NCI-H187 treated with DMSO at 0.1 percent for 48 hours (cell line): ENCODE data around the gene KRTAP1-5.
"Not testable (repeated sequence)": the region's sequence is repeated elsewhere in the genome, so short reads cannot be mapped to it uniquely, and the experiment has no call there.

ENCODE experiments used
- DNase-seq: peaks from one replicate; lab custom pipeline; 2025; lab: John Stamatoyannopoulos, UW

KRTAP1-5 gene, protein sequence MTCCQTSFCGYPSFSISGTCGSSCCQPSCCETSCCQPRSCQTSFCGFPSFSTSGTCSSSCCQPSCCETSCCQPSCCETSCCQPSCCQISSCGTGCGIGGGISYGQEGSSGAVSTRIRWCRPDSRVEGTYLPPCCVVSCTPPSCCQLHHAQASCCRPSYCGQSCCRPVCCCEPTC

DNA sequence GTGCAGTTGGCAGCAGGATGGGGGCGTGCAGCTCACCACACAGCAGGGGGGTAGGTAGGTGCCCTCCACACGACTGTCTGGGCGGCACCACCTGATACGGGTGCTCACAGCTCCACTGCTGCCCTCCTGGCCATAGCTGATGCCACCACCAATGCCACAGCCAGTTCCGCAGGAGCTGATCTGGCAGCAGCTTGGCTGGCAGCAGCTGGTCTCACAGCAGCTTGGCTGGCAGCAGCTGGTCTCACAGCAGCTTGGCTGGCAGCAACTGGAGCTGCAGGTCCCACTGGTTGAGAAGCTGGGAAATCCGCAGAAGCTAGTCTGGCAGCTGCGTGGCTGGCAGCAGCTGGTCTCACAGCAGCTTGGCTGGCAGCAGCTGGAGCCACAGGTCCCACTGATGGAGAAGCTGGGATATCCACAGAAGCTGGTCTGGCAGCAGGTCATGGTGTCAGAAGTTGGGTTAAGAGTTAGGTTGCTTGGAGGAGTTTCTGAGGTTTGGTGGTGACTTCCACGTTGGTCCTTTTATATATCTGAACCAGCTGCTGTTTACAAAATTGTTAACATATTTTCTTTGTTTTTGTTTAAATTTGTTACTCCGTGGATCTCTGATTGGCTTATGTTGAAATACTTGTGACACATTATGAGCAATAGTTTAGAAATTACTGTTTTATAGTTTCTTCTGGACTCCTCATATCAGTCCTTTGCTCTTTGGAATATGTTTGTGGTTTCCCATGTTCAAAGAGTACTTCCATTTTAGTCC, at the start of gene KRTAP1-5:
Gene KRTAP1-5, minus strand, starts transcription at position 494 of the 757 bp plus-strand sequence. Its CDS starts 53 bp downstream, at position 441.
- DNase-seq: no peak

DNA sequence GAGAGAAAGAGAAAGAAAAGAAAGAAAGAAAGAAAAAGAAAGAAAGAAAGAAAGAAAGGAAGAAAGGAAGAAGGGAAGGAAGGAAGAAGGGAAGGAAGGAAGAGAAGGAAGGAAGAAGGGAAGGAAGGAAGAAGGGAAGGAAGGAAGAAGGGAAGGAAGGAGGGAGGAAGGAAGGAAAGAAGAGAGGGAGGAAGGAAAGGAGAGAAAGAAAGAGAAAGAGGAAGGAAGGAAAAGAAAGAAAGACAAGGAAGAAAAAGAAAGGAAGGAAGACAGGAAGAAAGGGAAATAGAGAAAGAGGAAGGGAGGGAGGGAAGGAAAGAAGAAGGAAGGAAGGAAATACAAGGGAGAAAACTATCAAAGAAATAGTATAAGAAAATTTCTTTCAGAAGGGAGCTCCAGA, 49.8 kb upstream of the KRTAP1-5 start:
- DNase-seq: no peak

DNA sequence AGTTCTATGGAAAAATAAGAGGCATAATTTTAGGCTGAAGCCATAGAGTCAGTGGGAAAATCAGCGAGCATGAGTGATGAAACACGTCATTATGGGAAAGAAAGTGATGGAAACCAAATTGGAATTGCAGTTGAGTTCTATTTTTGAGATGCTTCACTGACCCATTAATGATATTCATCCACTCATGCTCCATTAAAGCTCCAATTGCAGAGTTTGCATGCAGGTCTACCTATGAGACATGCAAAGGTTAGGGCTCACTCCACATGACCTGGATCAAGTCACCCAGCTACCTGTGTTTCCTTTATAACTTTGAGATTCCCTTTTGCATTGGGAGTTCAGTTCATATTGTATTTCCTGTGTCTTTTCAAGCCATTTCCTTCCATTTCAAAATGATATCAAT, 46.7 kb upstream of the KRTAP1-5 start:
- DNase-seq: no peak

DNA sequence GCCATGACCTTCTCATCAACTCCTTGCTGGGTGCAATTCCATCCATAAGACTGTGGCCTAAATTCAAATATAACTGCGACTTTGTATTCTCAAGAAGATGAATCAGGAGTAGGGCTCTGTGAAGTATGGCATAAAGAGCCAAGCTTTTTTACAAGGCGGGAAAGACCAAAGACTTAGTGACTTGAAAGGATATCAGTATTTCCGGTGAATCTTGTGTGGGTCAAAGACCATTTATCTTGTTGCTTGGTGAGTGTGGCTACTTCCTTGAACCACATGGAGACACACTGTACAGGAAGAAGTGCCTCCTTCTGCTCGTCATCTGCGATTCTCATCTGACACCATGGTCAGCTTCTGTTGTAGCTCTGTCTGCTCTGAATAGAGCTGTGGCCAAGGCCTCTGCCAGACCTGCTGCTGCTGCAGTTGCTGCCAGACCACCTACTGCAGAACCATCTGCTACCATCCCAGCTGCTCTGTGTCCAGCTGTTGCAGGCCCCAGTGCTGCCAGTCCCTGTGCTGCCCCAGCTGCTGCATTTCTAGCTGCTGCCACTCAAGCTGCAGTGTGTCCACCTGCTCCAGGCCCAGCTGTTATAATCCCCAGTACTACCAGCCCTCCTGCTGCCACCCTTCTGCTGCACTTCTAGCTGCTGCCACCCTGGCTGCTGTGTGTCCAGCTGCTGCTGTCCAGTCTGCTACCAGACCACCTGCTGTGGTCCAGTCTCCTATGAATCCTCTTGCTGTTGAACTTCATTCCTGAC, 44.8 kb upstream of the KRTAP1-5 start:
- no peak for DNase-seq

DNA sequence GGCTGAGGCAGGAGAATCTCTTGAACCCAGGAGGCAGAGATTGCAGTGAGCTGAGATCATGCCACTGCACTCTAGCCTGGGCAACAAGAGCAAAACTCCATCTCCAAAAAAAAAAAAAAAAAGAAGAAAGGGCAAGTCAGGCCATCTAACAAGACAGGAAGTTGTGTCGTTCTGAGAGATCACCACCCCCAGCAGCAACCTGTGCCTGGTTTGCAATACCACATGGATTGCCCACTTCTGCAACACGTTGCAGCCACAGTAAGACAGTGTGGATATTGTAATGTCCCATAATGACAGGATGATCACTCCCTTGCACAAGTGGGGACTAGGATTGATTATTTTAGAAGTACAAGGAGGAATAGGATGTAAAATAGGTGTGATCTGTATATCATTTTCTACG, 42.0 kb upstream of the KRTAP1-5 start:
- DNase-seq: no peak

DNA sequence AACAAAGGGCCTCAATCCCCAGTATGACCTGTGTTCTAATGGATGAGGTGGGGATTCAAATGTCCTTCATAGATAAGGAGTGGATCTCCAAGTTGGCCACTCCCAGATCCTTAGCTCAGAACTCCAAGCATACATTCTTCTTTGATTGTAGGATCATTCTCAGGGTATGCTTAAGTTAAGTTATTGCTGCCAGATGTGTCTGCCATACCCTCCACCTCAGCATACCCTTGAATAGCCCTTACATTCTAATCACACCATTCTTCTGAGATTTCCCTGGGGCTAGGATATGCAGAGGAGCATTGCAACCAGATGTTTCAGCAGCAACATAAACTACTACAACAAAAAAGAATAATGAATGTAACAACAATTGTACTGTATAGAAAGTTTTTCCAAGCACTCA, 40.3 kb upstream of the KRTAP1-5 start:
- DNase-seq: no peak

DNA sequence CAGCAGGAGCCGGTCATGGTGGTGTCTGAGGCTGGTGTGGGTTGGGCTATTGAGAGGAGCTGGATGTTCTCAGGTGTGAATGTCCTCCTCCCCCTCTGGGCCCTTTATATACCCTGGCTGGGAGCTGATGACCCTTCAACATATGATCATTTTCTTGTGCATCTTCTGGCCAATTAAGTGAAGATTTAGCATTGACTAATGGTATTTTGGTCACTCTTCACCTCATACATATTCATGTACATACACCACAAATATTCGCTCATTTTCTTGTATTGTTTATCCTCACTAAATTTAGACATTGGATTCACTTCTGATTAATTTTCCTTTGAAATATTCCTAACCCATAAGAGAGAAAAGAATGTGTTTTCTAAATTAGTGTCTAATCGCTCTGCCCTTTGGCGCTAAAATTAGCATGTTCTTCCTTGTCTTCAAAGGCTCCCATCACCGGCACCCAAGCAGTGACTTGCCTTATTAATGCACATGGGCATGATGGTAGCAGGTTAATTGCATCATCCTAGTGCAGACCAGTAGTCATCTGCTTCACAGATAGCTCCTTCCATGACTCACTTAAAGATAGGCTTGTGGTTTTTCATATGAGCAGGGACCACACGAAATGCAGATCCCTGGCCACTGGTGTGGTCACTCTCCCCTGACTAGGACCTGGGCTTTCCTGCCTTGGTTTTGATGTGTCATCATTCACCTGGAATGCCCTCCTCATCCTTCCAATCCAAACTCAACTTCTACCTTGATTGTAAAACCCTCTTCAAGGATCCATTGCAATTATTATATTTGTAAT, 39.0 kb upstream of the KRTAP1-5 start, which contains the start of gene KRTAP2-4:
Gene KRTAP2-4, minus strand, starts transcription at position 51 of the 796 bp plus-strand sequence. Its CDS starts 34 bp downstream, at position 17.
- no peak for DNase-seq

DNA sequence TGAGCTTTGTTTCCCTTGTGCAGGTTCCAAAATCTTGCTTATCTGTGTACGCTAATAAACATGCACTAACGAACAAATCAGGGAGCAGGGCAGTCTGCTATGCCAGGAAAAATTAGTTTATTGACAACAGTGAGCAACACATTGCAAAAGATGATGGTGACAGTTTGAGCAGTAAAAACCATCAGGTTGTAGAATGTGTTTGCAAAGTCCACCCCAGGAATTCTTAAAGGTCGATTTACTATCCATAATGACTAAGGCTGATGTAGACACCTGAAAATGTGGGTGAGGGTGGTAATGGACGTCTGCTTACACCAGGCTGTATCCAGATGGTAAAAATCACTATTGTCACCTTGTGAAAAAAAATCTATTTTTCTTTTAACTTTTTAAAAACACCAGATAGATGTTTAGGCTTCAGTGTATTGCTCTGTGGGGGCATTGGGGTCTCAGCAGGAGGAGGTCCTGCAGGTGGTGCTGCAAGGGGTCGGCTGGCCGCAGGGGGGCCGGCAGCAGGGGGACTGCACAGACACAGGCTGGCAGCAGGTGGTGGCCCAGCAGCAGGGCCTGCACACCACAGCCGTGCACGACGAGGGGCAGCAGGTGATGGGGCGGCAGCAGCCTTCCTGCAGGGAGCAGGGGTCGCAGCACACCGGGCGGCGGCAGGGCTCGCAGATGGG, 38.1 kb upstream of the KRTAP1-5 start:
- not testable (repeated sequence) for DNase-seq

DNA sequence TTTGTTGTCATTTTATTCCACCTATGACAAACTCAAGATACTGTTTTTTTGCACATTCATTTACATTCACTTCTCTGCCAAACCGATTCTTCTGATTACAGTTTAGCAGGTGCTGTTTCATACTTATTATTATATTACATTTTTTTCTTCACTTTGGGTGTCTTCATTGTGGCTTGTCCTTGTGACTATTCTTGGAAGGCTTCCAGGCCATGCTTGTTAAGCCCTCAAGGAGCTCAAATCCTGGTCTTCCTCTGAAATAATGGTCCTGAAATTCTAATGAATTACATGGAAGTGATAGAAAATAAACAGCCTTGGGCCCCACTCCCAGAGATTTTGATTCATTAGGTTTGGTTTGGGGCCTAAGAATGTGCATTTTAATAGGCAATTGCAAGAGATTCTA, 37.3 kb upstream of the KRTAP1-5 start:
- DNase-seq: no peak

DNA sequence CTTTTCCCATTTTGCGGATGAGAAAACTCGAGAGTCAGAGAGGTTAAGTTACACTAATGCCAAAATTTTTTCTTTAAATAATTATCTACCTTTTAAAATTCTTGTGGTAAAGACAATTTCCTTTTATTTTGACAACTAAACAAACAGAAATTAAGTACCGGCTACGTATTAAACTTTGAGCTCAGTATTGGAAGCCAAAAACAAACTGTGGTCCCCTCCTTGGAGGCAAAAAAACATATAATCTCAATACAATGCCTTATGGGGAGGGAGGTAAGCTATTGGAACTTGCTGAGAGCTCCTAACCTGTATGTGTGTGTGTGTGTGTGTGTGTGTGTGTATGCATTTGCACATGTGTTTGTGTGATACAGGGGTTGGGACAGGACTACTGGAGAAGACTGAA, 36.4 kb upstream of the KRTAP1-5 start:
- no peak for DNase-seq

DNA sequence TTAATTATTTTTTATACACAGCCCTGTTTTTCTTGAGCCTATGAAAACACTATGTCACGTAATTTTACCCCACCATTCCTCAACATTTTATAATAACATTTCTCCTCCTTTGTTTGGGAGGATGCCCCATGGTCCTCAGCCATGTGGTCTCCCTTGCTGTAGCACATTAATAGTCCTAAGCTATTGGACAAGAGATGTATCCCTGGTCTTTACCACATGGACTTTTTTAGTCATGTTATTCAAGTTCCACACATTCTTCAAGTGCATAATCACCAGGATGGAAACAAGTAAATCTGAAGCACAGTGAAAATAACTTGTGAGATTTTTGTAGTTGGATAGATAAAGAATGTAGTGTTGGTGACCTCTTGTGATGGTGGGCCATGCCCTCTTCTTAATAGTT, 35.0 kb upstream of the KRTAP1-5 start:
- DNase-seq: no peak

DNA sequence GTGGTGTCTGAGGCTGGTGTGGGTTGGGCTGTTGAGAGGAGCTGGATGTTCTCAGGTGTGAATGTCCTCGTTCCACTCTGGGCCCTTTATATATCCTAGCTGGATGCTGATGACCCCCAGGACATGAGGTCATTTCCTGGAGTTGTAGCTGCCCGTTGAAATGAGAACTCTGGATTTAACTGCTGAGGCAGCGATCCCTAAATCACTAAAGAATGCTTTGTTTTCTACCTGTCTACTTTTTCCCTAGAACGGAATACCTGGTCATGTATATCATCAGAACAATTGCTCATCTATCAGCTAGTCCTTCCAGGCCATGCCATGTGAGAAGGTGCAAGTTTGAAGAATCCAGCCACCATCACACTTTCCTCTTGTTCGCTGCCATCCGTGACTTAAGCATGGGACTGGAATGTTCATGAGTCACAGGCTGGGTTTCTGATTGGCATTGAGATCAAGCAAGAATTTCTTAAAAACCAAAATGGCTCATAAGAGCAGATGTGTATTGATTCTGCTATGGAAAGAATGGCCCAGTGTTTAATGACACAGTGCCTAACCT, 33.1 kb upstream of the KRTAP1-5 start, which contains the start of gene KRTAP2-3:
Gene KRTAP2-3, minus strand, starts transcription at position 63 of the 553 bp plus-strand sequence. CDS start 64 bp downstream, outside the sequence.
- DNase-seq: no peak

DNA sequence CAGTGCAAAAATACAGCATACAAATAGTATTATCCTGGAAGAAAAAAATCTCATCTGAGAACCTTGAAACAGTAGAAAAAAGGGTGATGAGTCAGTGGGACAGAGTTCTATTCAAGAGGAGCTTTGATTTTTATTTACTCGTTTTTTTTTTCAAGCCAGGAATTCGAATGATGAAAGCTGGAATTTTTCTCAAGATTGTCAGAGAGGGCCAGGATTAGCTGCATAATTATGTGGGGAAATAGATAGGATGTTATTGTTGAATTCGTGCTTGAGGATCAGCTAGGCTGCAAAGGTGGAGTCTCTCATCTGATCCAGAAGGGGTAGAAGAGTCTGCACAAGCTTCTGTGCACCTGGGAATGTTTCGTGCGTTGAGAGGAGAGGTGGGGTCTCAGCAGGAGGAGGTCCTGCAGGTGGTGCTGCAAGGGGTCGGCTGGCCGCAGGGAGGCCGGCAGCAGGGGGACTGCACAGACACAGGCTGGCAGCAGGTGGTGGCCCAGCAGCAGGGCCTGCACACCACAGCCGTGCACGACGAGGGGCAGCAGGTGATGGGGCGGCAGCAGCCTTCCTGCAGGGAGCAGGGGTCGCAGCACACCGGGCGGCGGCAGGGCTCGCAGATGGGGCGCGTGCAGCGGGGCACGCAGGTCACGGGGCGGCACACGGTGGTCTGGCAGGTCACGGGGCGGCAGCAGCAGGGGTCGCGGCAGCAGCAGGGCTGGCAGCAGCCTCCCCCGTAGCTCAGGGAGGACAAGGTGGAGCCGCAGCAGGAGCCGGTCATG, 32.5 kb upstream of the KRTAP1-5 start:
- DNase-seq: not testable (repeated sequence)

DNA sequence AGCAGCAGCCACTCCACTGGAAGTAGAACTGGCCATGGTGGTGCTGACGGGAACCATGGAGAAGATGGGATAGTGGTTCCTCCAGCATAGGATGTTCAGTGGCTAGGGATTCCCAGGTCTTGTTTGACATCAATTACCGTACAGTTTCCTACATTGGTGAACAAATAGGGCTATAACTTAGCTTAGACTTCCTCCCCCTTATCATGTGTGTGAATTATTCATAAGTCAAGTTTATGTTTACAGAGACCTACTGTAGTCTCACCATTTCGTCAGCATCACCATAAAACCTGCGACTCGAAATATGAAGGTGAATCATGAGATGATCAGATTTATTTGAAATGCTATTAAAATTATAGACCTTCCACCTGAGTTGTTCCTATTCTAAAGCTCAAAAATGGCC, 31.7 kb upstream of the KRTAP1-5 start:
- DNase-seq: no peak

DNA sequence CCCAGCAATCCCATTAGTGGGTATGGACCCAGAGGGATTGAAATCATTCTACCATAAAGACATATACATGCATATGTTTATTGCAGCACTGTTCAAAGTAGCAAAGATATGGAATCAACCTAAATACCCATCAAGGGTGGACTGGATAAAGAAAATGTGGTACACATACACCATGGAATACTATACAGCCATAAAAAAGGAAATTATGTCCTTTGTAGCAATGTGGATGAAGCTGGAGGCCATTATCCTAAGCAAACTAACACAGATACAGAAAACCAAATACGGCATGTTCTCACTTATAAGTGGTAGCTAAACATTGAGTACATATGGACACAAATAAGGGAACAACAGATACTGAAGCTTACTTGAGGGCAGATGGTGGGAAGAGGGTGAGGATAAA, 30.5 kb upstream of the KRTAP1-5 start:
- no peak for DNase-seq

DNA sequence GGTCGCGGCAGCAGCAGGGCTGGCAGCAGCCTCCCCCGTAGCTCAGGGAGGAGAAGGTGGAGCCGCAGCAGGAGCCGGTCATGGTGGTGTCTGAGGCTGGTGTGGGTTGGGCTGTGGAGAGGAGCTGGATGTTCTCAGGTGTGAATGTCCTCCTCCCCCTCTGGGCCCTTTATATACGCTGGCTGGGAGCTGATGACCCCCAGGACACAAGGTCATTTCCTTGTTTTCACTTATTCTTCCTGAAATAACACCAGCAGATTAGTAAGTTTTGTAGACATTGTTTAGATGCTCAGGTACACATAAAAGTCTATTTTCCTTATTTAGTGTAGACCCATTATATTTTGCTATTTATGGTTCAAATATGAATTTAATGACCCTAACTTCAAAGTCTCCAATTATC, 28.1 kb upstream of the KRTAP1-5 start, which contains the start of gene KRTAP2-2:
Gene KRTAP2-2, minus strand, starts transcription at position 101 of the 400 bp plus-strand sequence. Its CDS starts 19 bp downstream, at position 82.
- not testable (repeated sequence) for DNase-seq

DNA sequence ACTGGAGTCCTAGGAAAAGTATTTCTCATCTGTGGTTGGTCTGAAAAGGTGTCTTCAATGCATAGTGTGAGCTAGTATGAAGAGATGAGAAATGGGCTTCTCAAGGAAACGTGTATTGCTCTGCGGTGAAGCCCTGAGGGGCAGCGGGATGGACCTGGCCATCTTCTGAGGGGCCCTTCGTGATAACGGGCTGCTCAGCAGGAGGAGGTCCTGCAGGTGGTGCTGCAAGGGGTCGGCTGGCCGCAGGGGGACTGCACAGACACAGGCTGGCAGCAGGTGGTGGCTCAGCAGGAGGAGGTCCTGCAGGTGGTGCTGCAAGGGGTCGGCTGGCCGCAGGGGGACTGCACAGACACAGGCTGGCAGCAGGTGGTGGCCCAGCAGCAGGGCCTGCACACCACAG, 27.5 kb upstream of the KRTAP1-5 start:
- DNase-seq: not testable (repeated sequence)

DNA sequence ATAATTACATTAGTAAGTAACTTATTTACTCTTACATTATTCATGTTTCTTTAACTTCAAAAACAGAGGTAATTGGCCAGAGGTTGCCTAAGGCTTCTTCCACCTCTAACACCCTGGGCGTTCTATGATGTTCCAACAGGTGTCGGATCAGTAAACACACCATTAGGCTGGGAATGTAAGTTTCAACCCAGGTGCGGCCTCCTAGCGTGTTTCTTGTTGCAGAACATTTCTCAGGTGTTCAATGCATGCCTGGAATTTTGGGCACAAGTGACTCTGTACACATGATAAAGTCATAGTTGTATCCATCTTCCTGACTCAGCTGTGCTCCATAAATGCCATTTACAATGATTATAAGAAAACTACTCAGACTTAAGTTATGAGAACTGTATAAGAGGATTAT, 27.0 kb upstream of the KRTAP1-5 start:
- DNase-seq: no peak

DNA sequence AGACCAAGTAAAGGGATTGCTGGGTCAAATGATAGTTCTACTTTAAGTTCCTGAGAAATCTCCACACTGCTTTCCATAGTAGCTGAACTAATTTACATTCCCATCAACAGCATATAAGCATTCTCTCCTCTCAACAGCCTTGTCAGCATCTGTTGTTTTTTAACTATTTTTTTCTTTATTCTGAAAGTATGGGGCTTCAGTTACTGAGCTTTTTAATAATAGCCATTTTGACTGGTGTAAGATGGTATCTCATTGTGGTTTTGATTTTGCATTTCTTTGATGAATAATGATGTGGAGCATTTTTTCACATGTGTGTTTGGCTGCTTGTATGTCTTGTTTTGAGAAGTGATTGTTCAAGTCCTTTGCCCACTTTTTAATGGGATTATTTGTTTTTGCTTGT, 25.6 kb upstream of the KRTAP1-5 start:
- no peak for DNase-seq

DNA sequence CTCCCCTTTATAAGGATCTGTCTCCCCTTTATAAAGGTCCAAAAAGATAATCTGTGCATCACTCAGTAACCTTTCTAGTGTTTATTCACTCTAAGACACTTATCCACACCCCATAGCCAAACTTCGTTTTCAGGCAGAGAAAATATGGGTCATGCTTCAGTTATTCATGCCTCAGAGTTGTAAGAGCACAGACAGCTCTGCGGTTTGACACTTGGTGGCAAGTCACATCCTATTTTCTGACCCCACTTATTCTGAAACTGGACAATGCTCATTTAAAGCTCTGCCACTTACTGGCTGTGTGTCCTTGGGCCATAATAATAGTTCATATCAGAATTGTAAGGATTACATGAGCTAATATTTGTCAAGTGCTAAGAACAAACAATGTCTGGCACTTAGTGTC, 22.1 kb upstream of the KRTAP1-5 start:
- no peak for DNase-seq
